ENCODE measurements around the gene SLC44A3.

The SLC44A3 gene

GRCh38 chr1:94876362-94876761 is 56.2 kb downstream of the SLC44A3 start:
- H3K9me3 ChIP-seq (ENCODE audit: control insufficient read depth, insufficient read depth, low read depth, low read length), result no peaks in the 10 kb centered on the region
- POLR2A ChIA-PET, result no interaction called here
- no peak overlapping the region for H3K27ac ChIP-seq (ENCODE audit: extremely low read depth, low read depth, low read length)
- no peaks in the 10 kb centered on the region for H3K4me1 ChIP-seq (ENCODE audit: control insufficient read depth, insufficient read depth, low read length)
- no peak overlapping the region for H3K4me3 ChIP-seq (ENCODE audit: low read depth, low read length)
- CTCF ChIA-PET, result interaction anchor here (2.2 kb wide), 1 partner anchor 22 kb away, joined by 12 read pairs; no protein-coding TSS in a partner anchor
- no peaks in the 10 kb centered on the region for H3K36me3 ChIP-seq (ENCODE audit: control insufficient read depth in 2 of 2, insufficient read depth in 1 of 2, low read length in 2 of 2)
- TF ChIP-seq, protein P1, sequence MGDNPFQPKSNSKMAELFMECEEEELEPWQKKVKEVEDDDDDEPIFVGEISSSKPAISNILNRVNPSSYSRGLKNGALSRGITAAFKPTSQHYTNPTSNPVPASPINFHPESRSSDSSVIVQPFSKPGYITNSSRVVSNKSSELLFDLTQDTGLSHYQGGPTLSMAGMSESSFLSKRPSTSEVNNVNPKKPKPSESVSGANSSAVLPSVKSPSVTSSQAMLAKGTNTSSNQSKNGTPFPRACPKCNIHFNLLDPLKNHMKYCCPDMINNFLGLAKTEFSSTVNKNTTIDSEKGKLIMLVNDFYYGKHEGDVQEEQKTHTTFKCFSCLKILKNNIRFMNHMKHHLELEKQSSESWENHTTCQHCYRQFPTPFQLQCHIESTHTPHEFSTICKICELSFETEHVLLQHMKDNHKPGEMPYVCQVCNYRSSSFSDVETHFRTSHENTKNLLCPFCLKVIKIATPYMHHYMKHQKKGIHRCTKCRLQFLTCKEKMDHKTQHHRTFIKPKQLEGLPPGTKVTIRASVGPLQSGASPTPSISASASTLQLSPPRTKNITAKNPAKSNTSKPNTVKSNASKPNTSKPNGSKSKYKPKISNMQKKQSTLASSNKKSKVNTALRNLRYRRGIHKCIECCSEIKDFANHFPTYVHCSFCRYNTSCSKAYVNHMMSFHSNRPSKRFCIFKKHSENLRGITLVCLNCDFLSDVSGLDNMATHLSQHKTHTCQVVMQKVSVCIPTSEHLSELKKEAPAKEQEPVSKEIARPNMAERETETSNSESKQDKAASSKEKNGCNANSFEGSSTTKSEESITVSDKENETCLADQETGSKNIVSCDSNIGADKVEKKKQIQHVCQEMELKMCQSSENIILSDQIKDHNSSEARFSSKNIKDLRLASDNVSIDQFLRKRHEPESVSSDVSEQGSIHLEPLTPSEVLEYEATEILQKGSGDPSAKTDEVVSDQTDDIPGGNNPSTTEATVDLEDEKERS (tag by site-specific recombination; IDR thresholded peaks at IDR 0.05), result no peak
- TF ChIP-seq, protein P2, sequence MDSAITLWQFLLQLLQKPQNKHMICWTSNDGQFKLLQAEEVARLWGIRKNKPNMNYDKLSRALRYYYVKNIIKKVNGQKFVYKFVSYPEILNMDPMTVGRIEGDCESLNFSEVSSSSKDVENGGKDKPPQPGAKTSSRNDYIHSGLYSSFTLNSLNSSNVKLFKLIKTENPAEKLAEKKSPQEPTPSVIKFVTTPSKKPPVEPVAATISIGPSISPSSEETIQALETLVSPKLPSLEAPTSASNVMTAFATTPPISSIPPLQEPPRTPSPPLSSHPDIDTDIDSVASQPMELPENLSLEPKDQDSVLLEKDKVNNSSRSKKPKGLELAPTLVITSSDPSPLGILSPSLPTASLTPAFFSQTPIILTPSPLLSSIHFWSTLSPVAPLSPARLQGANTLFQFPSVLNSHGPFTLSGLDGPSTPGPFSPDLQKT (IDR thresholded peaks at IDR 0.05; ENCODE audit: borderline replicate concordance, low read depth, low read length), result no peak
- TF ChIP-seq ZFP3 (tag by site-specific recombination; IDR thresholded peaks at IDR 0.05; ENCODE audit: low read depth) (no peak), ZBTB8A (tag by site-specific recombination; IDR thresholded peaks at IDR 0.05) (no peak), ZNF2 (tag by site-specific recombination; IDR thresholded peaks at IDR 0.05) (no peak), ZNF280C (tag by site-specific recombination; IDR thresholded peaks at IDR 0.05) (no peak), ZNF530 (tag by site-specific recombination; IDR thresholded peaks at IDR 0.05; ENCODE audit: low read depth) (no peak), YY1 (tag by site-specific recombination; IDR thresholded peaks at IDR 0.05) (no peak), REPIN1 (tag by site-specific recombination; IDR thresholded peaks at IDR 0.05; ENCODE audit: low read depth) (no peak), ZBTB10 (tag by site-specific recombination; IDR thresholded peaks at IDR 0.05) (no peak), SALL2 (tag by site-specific recombination; IDR thresholded peaks at IDR 0.05; ENCODE audit: borderline replicate concordance) (no peak)
- TF ChIP-seq, protein P3, sequence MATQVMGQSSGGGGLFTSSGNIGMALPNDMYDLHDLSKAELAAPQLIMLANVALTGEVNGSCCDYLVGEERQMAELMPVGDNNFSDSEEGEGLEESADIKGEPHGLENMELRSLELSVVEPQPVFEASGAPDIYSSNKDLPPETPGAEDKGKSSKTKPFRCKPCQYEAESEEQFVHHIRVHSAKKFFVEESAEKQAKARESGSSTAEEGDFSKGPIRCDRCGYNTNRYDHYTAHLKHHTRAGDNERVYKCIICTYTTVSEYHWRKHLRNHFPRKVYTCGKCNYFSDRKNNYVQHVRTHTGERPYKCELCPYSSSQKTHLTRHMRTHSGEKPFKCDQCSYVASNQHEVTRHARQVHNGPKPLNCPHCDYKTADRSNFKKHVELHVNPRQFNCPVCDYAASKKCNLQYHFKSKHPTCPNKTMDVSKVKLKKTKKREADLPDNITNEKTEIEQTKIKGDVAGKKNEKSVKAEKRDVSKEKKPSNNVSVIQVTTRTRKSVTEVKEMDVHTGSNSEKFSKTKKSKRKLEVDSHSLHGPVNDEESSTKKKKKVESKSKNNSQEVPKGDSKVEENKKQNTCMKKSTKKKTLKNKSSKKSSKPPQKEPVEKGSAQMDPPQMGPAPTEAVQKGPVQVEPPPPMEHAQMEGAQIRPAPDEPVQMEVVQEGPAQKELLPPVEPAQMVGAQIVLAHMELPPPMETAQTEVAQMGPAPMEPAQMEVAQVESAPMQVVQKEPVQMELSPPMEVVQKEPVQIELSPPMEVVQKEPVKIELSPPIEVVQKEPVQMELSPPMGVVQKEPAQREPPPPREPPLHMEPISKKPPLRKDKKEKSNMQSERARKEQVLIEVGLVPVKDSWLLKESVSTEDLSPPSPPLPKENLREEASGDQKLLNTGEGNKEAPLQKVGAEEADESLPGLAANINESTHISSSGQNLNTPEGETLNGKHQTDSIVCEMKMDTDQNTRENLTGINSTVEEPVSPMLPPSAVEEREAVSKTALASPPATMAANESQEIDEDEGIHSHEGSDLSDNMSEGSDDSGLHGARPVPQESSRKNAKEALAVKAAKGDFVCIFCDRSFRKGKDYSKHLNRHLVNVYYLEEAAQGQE (tag by site-specific recombination; IDR thresholded peaks at IDR 0.05), result no peak
- TF ChIP-seq, protein P4, sequence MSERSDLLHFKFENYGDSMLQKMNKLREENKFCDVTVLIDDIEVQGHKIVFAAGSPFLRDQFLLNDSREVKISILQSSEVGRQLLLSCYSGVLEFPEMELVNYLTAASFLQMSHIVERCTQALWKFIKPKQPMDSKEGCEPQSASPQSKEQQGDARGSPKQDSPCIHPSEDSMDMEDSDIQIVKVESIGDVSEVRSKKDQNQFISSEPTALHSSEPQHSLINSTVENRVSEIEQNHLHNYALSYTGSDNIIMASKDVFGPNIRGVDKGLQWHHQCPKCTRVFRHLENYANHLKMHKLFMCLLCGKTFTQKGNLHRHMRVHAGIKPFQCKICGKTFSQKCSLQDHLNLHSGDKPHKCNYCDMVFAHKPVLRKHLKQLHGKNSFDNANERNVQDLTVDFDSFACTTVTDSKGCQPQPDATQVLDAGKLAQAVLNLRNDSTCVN (tag by site-specific recombination; optimal IDR thresholded peaks at IDR 0.05), result no peak
- TF ChIP-seq, protein P5, sequence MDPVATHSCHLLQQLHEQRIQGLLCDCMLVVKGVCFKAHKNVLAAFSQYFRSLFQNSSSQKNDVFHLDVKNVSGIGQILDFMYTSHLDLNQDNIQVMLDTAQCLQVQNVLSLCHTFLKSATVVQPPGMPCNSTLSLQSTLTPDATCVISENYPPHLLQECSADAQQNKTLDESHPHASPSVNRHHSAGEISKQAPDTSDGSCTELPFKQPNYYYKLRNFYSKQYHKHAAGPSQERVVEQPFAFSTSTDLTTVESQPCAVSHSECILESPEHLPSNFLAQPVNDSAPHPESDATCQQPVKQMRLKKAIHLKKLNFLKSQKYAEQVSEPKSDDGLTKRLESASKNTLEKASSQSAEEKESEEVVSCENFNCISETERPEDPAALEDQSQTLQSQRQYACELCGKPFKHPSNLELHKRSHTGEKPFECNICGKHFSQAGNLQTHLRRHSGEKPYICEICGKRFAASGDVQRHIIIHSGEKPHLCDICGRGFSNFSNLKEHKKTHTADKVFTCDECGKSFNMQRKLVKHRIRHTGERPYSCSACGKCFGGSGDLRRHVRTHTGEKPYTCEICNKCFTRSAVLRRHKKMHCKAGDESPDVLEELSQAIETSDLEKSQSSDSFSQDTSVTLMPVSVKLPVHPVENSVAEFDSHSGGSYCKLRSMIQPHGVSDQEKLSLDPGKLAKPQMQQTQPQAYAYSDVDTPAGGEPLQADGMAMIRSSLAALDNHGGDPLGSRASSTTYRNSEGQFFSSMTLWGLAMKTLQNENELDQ (tag by site-specific recombination; IDR thresholded peaks at IDR 0.05; ENCODE audit: low read depth), result no peak
